WERI-Rb-1 (cell line): Measurements from ENCODE around the gene ZNF490.

Experiments used
- DNase-seq: peaks from one replicate; pipeline ENCODE4 v3.0.0-alpha.2; 2020
- H3K27ac ChIP-seq: fragments of 250-450 bp; sonication (Bioruptor Pico); 2 replicates; pipeline ENCODE4 v1.5.1; 2020; ENCODE audit warnings: mild to moderate bottlenecking, moderate library complexity
- H3K27me3 ChIP-seq: fragments of 250-450 bp; sonication (Bioruptor Pico); 2 replicates; pipeline ENCODE4 v1.5.1; 2021; ENCODE audit warnings: mild to moderate bottlenecking, low read depth, moderate library complexity; ENCODE audit not compliant: insufficient read depth, severe bottlenecking
- H3K36me3 ChIP-seq: fragments of 250-450 bp; sonication (Bioruptor Pico); 2 replicates; pipeline ENCODE4 v1.5.1; 2020; ENCODE audit warnings: mild to moderate bottlenecking, moderate library complexity
- H3K4me3 ChIP-seq: 2 replicates; pipeline ENCODE4 v1.5.1; 2011; ENCODE audit warnings: low read depth, mild to moderate bottlenecking, control low read depth, low read length
- H3K9me3 ChIP-seq: fragments of 250-450 bp; sonication (Bioruptor Pico); 2 replicates; pipeline ENCODE4 v1.5.1; 2021; ENCODE audit warnings: mild to moderate bottlenecking, moderate library complexity; ENCODE audit not compliant: severe bottlenecking
- CTCF ChIP-seq: IDR thresholded peaks from 2 replicates; pipeline ENCODE4 v1.5.1; 2011; ENCODE audit warnings: low read depth, mild to moderate bottlenecking, control low read depth, inconsistent platforms, low read length

The ZNF490 gene

GRCh38 chr19:12611361-12611699 is 717 bp upstream of the ZNF490 start:
- peaks cover 46% of the 10 kb centered on the region for H3K36me3 ChIP-seq

DNA sequence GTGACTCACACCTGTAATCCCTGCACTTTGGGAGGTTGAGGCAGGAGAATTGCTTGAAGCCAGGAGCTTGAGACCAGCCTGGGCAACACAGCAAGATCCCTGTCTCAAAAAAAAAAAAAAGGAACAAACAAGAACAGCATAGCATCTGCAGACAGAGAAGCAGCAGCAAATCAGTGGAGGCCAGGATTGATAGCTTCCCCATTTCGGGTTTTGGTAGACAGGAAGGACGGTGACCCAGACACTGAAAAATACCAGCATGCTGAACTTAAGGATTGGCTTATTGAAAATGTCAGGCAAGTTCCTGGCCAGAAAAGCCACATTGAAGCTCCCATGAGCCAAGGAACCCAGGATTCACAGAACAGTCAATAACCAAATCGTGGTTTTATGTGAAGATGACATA is 3.0 kb downstream of the ZNF490 start:
- no peak overlapping the region for H3K27ac ChIP-seq
- H3K9me3 ChIP-seq = no peaks in the 10 kb centered on the region
- no peak for TF ChIP-seq CTCF
- no peak overlapping the region for H3K4me3 ChIP-seq
- H3K27me3 ChIP-seq = no peaks in the 10 kb centered on the region
- peaks cover 17% of the 10 kb centered on the region for H3K36me3 ChIP-seq
- no peak for DNase-seq

More at GRCh38 chr19:12611361-12611699, 717 bp upstream of the ZNF490 start:
- peak overlapping the region; percentile 89 for H3K27ac ChIP-seq
- H3K27me3 ChIP-seq = no peaks in the 10 kb centered on the region
- H3K9me3 ChIP-seq = no peaks in the 10 kb centered on the region
- DNase-seq = peak; percentile 79
- no peak for TF ChIP-seq CTCF
- peak overlapping the region; percentile 100 for H3K4me3 ChIP-seq

- Histone ChIP-seq H3K27me3 (no peaks in the 10 kb centered on the region), H3K36me3 (peaks cover 17% of the 10 kb centered on the region), H3K9me3 (no peaks in the 10 kb centered on the region), H3K4me3 (no peak overlapping the region), H3K27ac (no peak overlapping the region)
- TF ChIP-seq CTCF = no peak
- DNase-seq = no peak
These were observed 3.8 kb downstream of the ZNF490 start for GRCh38 chr19:12606796-12607195.

DNA sequence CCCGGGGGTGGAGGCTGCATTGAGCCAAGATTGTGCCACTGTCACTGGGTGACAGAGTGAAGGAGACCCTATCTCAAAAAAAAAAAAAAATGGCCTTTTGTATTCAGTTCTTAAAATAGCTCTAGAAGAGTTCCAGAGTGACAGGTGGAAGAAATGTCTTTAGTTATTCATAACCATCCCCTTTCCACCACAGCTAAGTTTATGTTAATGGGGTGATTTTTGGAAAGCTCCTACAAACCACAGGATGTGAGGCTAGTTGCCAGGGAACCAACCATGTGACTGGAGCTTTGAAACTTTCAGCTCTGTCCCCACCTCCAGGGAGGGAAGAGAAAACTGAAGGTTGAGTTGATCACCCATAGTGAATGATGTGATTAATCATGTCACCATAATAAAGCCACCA is 6.9 kb downstream of the ZNF490 start:
- Histone ChIP-seq H3K4me3 (no peak overlapping the region), H3K36me3 (peaks cover 14% of the 10 kb centered on the region), H3K9me3 (no peaks in the 10 kb centered on the region), H3K27me3 (no peaks in the 10 kb centered on the region), H3K27ac (no peak overlapping the region)
- TF ChIP-seq CTCF = no peak
- DNase-seq = no peak

DNA sequence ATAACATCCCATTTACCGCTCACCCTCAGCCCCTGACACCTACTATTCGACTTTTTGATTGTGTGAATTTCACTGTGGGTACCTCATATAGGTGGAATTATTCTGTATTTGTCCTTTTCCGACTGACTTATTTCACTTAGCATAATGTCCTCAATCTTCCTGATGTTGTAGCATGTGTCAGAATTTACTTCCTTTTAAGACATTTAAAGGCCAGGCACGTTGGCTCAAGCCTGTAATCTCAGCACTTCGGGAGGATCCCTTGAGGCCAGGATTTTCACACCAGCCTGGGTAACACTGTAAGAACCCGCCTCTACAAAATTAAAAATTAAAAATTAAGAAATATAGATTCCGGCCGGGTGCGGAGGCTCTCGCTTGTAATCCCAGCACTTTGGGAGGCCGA is 13.0 kb downstream of the ZNF490 start:
- DNase-seq = no peak
- no peak overlapping the region for H3K4me3 ChIP-seq
- H3K36me3 ChIP-seq = peaks cover 4% of the 10 kb centered on the region; the same call in 1 of the 2 replicates
- no peaks in the 10 kb centered on the region for H3K27me3 ChIP-seq
- no peaks in the 10 kb centered on the region for H3K9me3 ChIP-seq
- TF ChIP-seq CTCF = no peak
- H3K27ac ChIP-seq = no peak overlapping the region

GRCh38 chr19:12596927-12597548 is 13.6 kb downstream of the ZNF490 start:
- no peaks in the 10 kb centered on the region for H3K27me3 ChIP-seq
- TF ChIP-seq CTCF = no peak
- H3K27ac ChIP-seq = no peak overlapping the region
- no peaks in the 10 kb centered on the region for H3K9me3 ChIP-seq
- no peak overlapping the region for H3K4me3 ChIP-seq
- no peak for DNase-seq
- peaks cover 4% of the 10 kb centered on the region; the same call in 1 of the 2 replicates for H3K36me3 ChIP-seq
